Measurements from ENCODE around the gene CCNG2.

The CCNG2 gene

GRCh38 chr4:77156912-77157858 lies at the start of gene CCNG2:
TSS of gene CCNG2 (plus strand) at chr4:77157207. CDS start at chr4:77158533, 1,326 bp downstream.
- Histone ChIP-seq H3K9me2 (replicated peaks; ENCODE audit: insufficient read depth, low read length) (no peaks in the 10 kb centered on the region), H3K27ac (ENCODE audit: low read length) (peak within 1 kb of the TSS; percentile 73; the same call in 1 of the 2 replicates), H3K36me3 (replicated peaks; ENCODE audit: insufficient read depth, low read length) (no peaks in the 10 kb centered on the region; the same call in 1 of the 2 replicates), H3F3A (ENCODE audit: insufficient read depth, low read length) (peaks cover 26% of the 10 kb centered on the region), H3K4me2 (ENCODE audit: low read depth, low read length) (peak within 1 kb of the TSS; percentile 89), H3K9ac (ENCODE audit: low read length) (peak within 1 kb of the TSS; percentile 82), H3K9me3 (replicated peaks; ENCODE audit: insufficient read depth, low read length) (no peaks in the 10 kb centered on the region), H2AFZ (ENCODE audit: low read length) (peak within 1 kb of the TSS; percentile 85), H3K4me1 (ENCODE audit: low read length) (peaks cover 29% of the 10 kb centered on the region), H3K4me3 (ENCODE audit: low read length) (peak within 1 kb of the TSS; percentile 91), H3K79me2 (ENCODE audit: low read length) (peaks cover 4% of the 10 kb centered on the region; the same call in 1 of the 2 replicates), H4K20me1 (ENCODE audit: insufficient read depth, low read length) (no peaks in the 10 kb centered on the region), H3K27me3 (replicated peaks; ENCODE audit: insufficient read depth, low read length) (no peaks in the 10 kb centered on the region)
- TF ChIP-seq CTCF (IDR thresholded peaks at IDR 0.05; ENCODE audit: low read length) (no peak), EZH2 (optimal IDR thresholded peaks at IDR 0.05; ENCODE audit: low read depth, low read length) (no peak), EZH2phosphoT487 (IDR thresholded peaks at IDR 0.05; ENCODE audit: low read length) (no peak)
- DNase-seq, result peak; percentile 89

- Histone ChIP-seq H4K20me1 (ENCODE audit: insufficient read depth, low read length) (no peaks in the 10 kb centered on the region), H3F3A (ENCODE audit: insufficient read depth, low read length) (no peaks in the 10 kb centered on the region), H2AFZ (ENCODE audit: low read length) (no peak overlapping the region), H3K4me3 (ENCODE audit: low read length) (no peak overlapping the region), H3K4me1 (ENCODE audit: low read length) (no peaks in the 10 kb centered on the region), H3K36me3 (replicated peaks; ENCODE audit: insufficient read depth, low read length) (no peaks in the 10 kb centered on the region), H3K79me2 (ENCODE audit: low read length) (no peaks in the 10 kb centered on the region), H3K27me3 (replicated peaks; ENCODE audit: insufficient read depth, low read length) (no peaks in the 10 kb centered on the region), H3K9me3 (replicated peaks; ENCODE audit: insufficient read depth, low read length) (no peaks in the 10 kb centered on the region), H3K27ac (ENCODE audit: low read length) (no peak overlapping the region), H3K4me2 (ENCODE audit: low read depth, low read length) (no peak overlapping the region), H3K9ac (ENCODE audit: low read length) (no peak overlapping the region), H3K9me2 (replicated peaks; ENCODE audit: insufficient read depth, low read length) (no peaks in the 10 kb centered on the region)
- no peak for DNase-seq
- no peak for TF ChIP-seq EZH2phosphoT487 (IDR thresholded peaks at IDR 0.05; ENCODE audit: low read length)
These were observed 46.3 kb upstream of the CCNG2 start for GRCh38 chr4:77110730-77111129.

GRCh38 chr4:77113069-77113468 lies 43.9 kb upstream of the CCNG2 start:
- Histone ChIP-seq H4K20me1 (ENCODE audit: insufficient read depth, low read length) (no peaks in the 10 kb centered on the region), H3K79me2 (ENCODE audit: low read length) (no peaks in the 10 kb centered on the region), H2AFZ (ENCODE audit: low read length) (no peak overlapping the region), H3K9me3 (replicated peaks; ENCODE audit: insufficient read depth, low read length) (no peaks in the 10 kb centered on the region), H3K4me1 (ENCODE audit: low read length) (no peaks in the 10 kb centered on the region), H3K36me3 (replicated peaks; ENCODE audit: insufficient read depth, low read length) (no peaks in the 10 kb centered on the region), H3F3A (ENCODE audit: insufficient read depth, low read length) (no peaks in the 10 kb centered on the region), H3K4me2 (ENCODE audit: low read depth, low read length) (no peak overlapping the region), H3K27me3 (replicated peaks; ENCODE audit: insufficient read depth, low read length) (no peaks in the 10 kb centered on the region), H3K9me2 (replicated peaks; ENCODE audit: insufficient read depth, low read length) (no peaks in the 10 kb centered on the region), H3K4me3 (ENCODE audit: low read length) (no peak overlapping the region), H3K27ac (ENCODE audit: low read length) (no peak overlapping the region), H3K9ac (ENCODE audit: low read length) (no peak overlapping the region)
- TF ChIP-seq CTCF (IDR thresholded peaks at IDR 0.05; ENCODE audit: low read length) (no peak), EZH2phosphoT487 (IDR thresholded peaks at IDR 0.05; ENCODE audit: low read length) (no peak), EZH2 (optimal IDR thresholded peaks at IDR 0.05; ENCODE audit: low read depth, low read length) (no peak)
- no peak for DNase-seq

- Histone ChIP-seq H3K27me3 (replicated peaks; ENCODE audit: insufficient read depth, low read length) (no peaks in the 10 kb centered on the region), H4K20me1 (ENCODE audit: insufficient read depth, low read length) (no peaks in the 10 kb centered on the region), H3K27ac (ENCODE audit: low read length) (no peak overlapping the region), H3K4me2 (ENCODE audit: low read depth, low read length) (no peak overlapping the region), H3K9me2 (replicated peaks; ENCODE audit: insufficient read depth, low read length) (no peaks in the 10 kb centered on the region), H3K9me3 (replicated peaks; ENCODE audit: insufficient read depth, low read length) (no peaks in the 10 kb centered on the region), H3K4me3 (ENCODE audit: low read length) (no peak overlapping the region), H2AFZ (ENCODE audit: low read length) (no peak overlapping the region), H3K9ac (ENCODE audit: low read length) (no peak overlapping the region), H3F3A (ENCODE audit: insufficient read depth, low read length) (no peaks in the 10 kb centered on the region), H3K4me1 (ENCODE audit: low read length) (no peaks in the 10 kb centered on the region), H3K79me2 (ENCODE audit: low read length) (no peaks in the 10 kb centered on the region), H3K36me3 (replicated peaks; ENCODE audit: insufficient read depth, low read length) (no peaks in the 10 kb centered on the region)
- TF ChIP-seq EZH2phosphoT487 (IDR thresholded peaks at IDR 0.05; ENCODE audit: low read length) (no peak), CTCF (IDR thresholded peaks at IDR 0.05; ENCODE audit: low read length) (no peak), EZH2 (optimal IDR thresholded peaks at IDR 0.05; ENCODE audit: low read depth, low read length) (no peak)
- no peak for DNase-seq
These were observed 39.3 kb upstream of the CCNG2 start for GRCh38 chr4:77117721-77118120.
